Psoas muscle (tissue), 8 donors: ENCODE measurements around the gene OSCP1. TPM values are rescaled to one million over a fixed set of nuclear protein-coding genes. Genes with fewer than 3 reads are reported as not detected.

Source experiments
- ATAC-seq, 4 donors: fragments of 200-7000 bp; cut with Tn5 transposase; one replicate each; pipeline ENCODE4 v1.9.1; 2020; ENCODE audit warnings: moderate library complexity in 3 of 4, mild to moderate bottlenecking in 2 of 4
- DNase-seq, 2 donors: peaks; one replicate each; pipeline ENCODE4 v3.0.0-alpha.2; 2020
- H3K27ac ChIP-seq: fragments of 200-600 bp; one replicate; pipeline ENCODE4 v1.8.0; 2022
- H3K27me3 ChIP-seq, 3 donors: fragments of 200-600 bp in 1 of 3; one replicate each; pipeline versions ENCODE4 v1.6.1 to v1.8.0; 2013 to 2022; ENCODE audit warnings: low read length in 2 of 3, mild to moderate bottlenecking in 2 of 3, moderate library complexity in 1 of 3; ENCODE audit not compliant: insufficient read depth in 3 of 3
- H3K36me3 ChIP-seq, 2 donors: fragments of 200-600 bp in 1 of 2; one replicate each; pipeline versions ENCODE4 v1.6.1 to v1.8.0; 2013 to 2022; ENCODE audit warnings: low read depth in 1 of 2, mild to moderate bottlenecking in 1 of 2, moderate library complexity in 1 of 2; ENCODE audit not compliant: insufficient read depth in 1 of 2
- H3K4me1 ChIP-seq: fragments of 200-600 bp; one replicate; pipeline ENCODE4 v1.8.0; 2022
- H3K4me3 ChIP-seq: fragments of 200-600 bp; one replicate; pipeline ENCODE4 v1.8.0; 2022; ENCODE audit warnings: mild to moderate bottlenecking
- H3K9me3 ChIP-seq: fragments of 200-600 bp; one replicate; pipeline ENCODE4 v1.8.0; 2022
- CTCF ChIP-seq: fragments of 200-600 bp; IDR thresholded peaks from one replicate; pipeline ENCODE4 v1.8.0; 2022; ENCODE audit warnings: antibody characterized with exemption
- WGBS, 3 donors: extraction: QIAGEN DNeasy Blood & Tissue Kit; methylation state at CpG; one replicate each; pipeline versions ENCODE4 v1.1.6 to v1.1.7; 2013; 5-methylcytosine and 5-hydroxymethylcytosine counted together
- intact Hi-C, 2 donors: fragments of 100-400 bp; cut with DNase I; formaldehyde crosslinking; loops; one replicate each; pipeline versions ENCODE4 v1.11.0 to v1.14.2; 2022
- long read RNA-seq, 2 donors: library from polyadenylated mRNA; unstranded; transcript quantifications; one replicate each; pipeline ENCODE4 v2.0.0, GENCODE V29; 2021
- polyA plus RNA-seq, 3 donors: library from polyadenylated mRNA; stranded (reverse); fragments of 200-250 nt; gene quantifications; one replicate each; pipeline ENCODE4 v1.2.3, GENCODE V29; 2013
- total RNA-seq, 4 donors: library from RNA; stranded (reverse); fragmentation: NEBNext Ultra II Directional in 2 of 4; extraction: Animal tissue kit (Norgen Biotek cat#: 25700) in 2 of 4; gene quantifications; one replicate each; pipeline versions ENCODE4 v1.2.1 to v1.2.4, GENCODE V29; 2021 to 2023
- donor health status: healthy with polysubstance abuse.
- donor health status: DM: no; HTN: no; CAD: no; lungs with moderate emphysema.
- donor health status: Bipolar disorder and iron deficiency.
- donor health status: healthy.
- donor health status: DM: yes; HTN: yes; CAD: no.
- donor health status: DM: no; HTN: no; CAD: no.
- donor health status: DM: no; HTN: no; CAD: no.
- donor health status: DM: yes; HTN: yes; CAD: no.

The OSCP1 gene
- 1 to 10 TPM; 3.1 to 4.6 (median 4.3) TPM for total RNA-seq
- polyA plus RNA-seq = 1 to 10 TPM; 2.5 to 5.5 (median 4.2) TPM
- long read RNA-seq, donor 1, partial matches to known transcripts = 0 of 3 reads
- long read RNA-seq, donor 1, other reads (novel, unspliced or antisense) = 1 of 3 reads
- long read RNA-seq, donor 2, transcript OSCP1-201 (10 exons, 1,455 nt) = major isoform, 5 of 10 reads
- long read RNA-seq, donor 2, partial matches to known transcripts = 0 of 10 reads
- long read RNA-seq, donor 2, other reads (novel, unspliced or antisense) = 1 of 10 reads

- Histone ChIP-seq H3K36me3 (peaks cover 11 to 15% of the 10 kb centered on the region in 2 donors), H3K27me3 (no peaks in the 10 kb centered on the region), H3K4me3 (peak within 1 kb of the TSS; percentile 82), H3K27ac (peak within 1 kb of the TSS; percentile 98), H3K4me1 (no peaks in the 10 kb centered on the region), H3K9me3 (no peaks in the 10 kb centered on the region)
- 0 to 1% (median 0%) methylated on average over 48 of the region's 48 CpGs for WGBS, 3 donors
- ATAC-seq (peak; percentile 98 to 99 (median 99)), DNase-seq (peak; percentile 96 to 98)
- TF ChIP-seq CTCF = no peak
- intact Hi-C loops = no loop called here
These were observed at the start of gene OSCP1 for GRCh38 chr1:36450270-36450918. OSCP1 (minus strand) TSS chr1:36450451; CDS start chr1:36450369, 82 bp downstream.

- no peaks in the 10 kb centered on the region for H3K9me3 ChIP-seq
- H3K4me3 ChIP-seq = no peak overlapping the region
- H3K4me1 ChIP-seq = no peaks in the 10 kb centered on the region
- ATAC-seq (no peak), DNase-seq (no peak)
- H3K27me3 ChIP-seq = peaks cover 0 to 12% (median 0%) of the 10 kb centered on the region in 3 donors
- no peak overlapping the region for H3K27ac ChIP-seq
- intact Hi-C loops = no loop called here
- TF ChIP-seq CTCF = no peak
- no peaks in the 10 kb centered on the region for H3K36me3 ChIP-seq
- 73 to 83% (median 78%) methylated on average over 2 of the region's 2 CpGs for WGBS, 3 donors
These were observed 47.0 kb upstream of the OSCP1 start for GRCh38 chr1:36497207-36497606.

- H3K4me3 ChIP-seq = no peak overlapping the region
- no peak for DNase-seq
- H3K9me3 ChIP-seq = no peaks in the 10 kb centered on the region
- no peak for ATAC-seq
- H3K27ac ChIP-seq = no peak overlapping the region
- no peaks in the 10 kb centered on the region for H3K36me3 ChIP-seq
- intact Hi-C loops = no loop called here
- no peak for TF ChIP-seq CTCF
- 81 to 83% (median 82%) methylated on average over 5 of the region's 5 CpGs for WGBS, 3 donors
- peaks cover 0 to 12% (median 0%) of the 10 kb centered on the region in 3 donors for H3K27me3 ChIP-seq
- no peaks in the 10 kb centered on the region for H3K4me1 ChIP-seq
These were observed 44.7 kb upstream of the OSCP1 start for GRCh38 chr1:36494971-36495370.

- Histone ChIP-seq H3K4me3 (no peak overlapping the region), H3K36me3 (no peaks in the 10 kb centered on the region), H3K27me3 (peaks cover 0 to 12% (median 0%) of the 10 kb centered on the region in 3 donors), H3K4me1 (no peaks in the 10 kb centered on the region), H3K9me3 (no peaks in the 10 kb centered on the region), H3K27ac (no peak overlapping the region)
- intact Hi-C loops = no loop called here
- TF ChIP-seq CTCF = no peak
- 88 to 91% (median 91%) methylated on average over 9 of the region's 9 CpGs for WGBS, 3 donors
- DNase-seq (no peak), ATAC-seq (no peak)
These were observed 43.3 kb upstream of the OSCP1 start for GRCh38 chr1:36493524-36493923.
